Fibroblast of mammary gland (primary cell): ENCODE results near the gene GNG11.
"Not testable (repeated sequence)": the region's sequence is repeated elsewhere in the genome, so short reads cannot be mapped to it uniquely, and the experiment has no call there.

ENCODE experiments used
- DNase-seq: peaks from one replicate; pipeline ENCODE4 v3.0.0-alpha.2; 2010; ENCODE audit warnings: low read depth
- H3K4me3 ChIP-seq: 2 replicates; pipeline ENCODE4 v1.5.1; 2011; ENCODE audit warnings: low read depth, mild to moderate bottlenecking, low read length, moderate library complexity; ENCODE audit not compliant: control insufficient read depth
- TF ChIP-seq, protein P1 (sequence below): conservative IDR thresholded peaks from 2 replicates; pipeline ENCODE4 v1.5.1; 2011; ENCODE audit warnings: low read depth, low read length, inconsistent platforms; ENCODE audit not compliant: control insufficient read depth, insufficient read depth

The GNG11 gene

DNA sequence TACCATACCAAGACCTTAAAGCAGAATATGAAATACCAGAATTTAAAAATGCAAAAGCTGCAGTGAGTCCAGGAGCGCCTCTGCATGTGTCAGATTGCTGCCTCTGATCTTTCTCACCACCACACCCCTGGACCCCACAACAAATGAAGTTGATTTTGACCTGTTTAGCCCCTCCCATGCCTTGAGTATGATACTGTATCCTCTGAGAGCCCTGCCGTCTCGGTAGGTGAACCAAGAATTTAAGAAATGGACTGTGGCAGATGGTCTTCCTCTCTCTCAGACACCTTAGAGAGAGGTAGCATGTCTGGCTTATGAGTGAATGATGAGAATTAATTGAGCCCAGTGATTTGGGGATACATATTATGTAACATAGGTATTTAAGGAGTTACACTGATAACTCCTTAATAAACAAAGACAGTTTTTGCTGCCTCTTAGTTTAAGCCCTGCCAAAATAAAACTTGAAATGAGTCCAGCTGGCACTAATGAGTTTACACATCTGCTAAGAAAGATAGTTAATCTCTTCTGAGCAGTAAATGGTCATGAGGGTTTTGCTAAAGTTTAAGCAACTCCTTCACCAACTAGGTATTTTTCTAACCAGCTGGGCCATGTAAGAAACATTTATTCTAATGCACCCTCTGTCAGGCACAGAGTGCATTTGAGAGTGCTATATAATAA, 26.4 kb upstream of the GNG11 start:
- TF ChIP-seq, protein P1, sequence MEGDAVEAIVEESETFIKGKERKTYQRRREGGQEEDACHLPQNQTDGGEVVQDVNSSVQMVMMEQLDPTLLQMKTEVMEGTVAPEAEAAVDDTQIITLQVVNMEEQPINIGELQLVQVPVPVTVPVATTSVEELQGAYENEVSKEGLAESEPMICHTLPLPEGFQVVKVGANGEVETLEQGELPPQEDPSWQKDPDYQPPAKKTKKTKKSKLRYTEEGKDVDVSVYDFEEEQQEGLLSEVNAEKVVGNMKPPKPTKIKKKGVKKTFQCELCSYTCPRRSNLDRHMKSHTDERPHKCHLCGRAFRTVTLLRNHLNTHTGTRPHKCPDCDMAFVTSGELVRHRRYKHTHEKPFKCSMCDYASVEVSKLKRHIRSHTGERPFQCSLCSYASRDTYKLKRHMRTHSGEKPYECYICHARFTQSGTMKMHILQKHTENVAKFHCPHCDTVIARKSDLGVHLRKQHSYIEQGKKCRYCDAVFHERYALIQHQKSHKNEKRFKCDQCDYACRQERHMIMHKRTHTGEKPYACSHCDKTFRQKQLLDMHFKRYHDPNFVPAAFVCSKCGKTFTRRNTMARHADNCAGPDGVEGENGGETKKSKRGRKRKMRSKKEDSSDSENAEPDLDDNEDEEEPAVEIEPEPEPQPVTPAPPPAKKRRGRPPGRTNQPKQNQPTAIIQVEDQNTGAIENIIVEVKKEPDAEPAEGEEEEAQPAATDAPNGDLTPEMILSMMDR = no peak
- DNase-seq = peak; percentile 43
- no peak overlapping the region for H3K4me3 ChIP-seq

DNA sequence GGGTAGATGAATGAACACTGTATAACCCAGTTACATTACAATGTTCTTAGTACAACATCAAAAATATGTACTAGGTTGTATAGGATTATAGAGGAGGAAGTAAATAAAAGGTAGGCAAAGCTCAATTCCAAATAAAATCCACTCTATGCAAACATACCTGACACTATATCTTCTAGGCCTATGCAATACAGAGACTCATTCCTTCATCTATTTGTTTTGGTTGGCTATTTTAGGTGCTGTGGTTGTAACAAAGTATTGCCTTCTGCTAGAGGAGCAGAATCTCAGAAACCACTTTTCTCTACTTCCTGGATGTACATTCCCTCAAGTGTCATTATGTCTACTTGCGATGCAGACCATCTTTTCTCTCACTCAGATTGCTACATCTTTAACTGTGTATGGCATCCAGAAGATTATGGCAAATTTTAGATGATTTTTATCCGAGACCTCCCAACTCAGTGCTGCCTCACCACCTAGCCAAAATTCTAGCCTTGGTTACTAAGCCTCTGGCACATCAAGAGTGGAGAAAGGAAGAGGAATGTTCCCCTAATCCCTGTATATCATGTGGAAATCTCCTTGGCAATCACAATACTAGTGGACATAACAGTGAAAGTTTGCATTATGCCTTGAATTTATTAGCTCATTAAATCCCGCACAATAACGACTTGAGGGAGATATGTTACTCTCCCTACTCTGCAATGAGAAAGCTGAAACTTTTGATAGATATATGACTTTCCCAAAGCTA, 25.5 kb upstream of the GNG11 start:
- DNase-seq = no peak
- TF ChIP-seq, protein P1 = no peak
- H3K4me3 ChIP-seq = no peak overlapping the region

DNA sequence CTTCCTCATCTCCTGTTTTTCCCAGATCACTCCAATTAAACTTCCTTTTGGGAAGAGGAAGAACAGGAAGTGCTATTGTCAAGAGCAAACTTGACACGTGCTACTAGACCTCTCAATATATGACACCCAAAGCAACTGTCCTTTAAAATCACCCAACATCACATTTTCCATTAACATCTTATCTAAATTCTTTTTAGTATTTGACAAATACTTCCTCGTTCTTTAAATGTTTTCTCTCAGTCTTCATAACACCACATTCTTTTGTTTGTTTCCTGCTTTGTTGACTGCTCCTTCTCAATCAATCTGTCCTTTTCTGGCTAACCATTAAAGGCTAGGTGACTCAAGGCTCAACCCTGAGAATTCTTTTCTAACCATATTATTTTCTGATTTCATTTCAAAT, 23.9 kb upstream of the GNG11 start:
- TF ChIP-seq, protein P1 = no peak
- DNase-seq = no peak
- H3K4me3 ChIP-seq = no peak overlapping the region

DNA sequence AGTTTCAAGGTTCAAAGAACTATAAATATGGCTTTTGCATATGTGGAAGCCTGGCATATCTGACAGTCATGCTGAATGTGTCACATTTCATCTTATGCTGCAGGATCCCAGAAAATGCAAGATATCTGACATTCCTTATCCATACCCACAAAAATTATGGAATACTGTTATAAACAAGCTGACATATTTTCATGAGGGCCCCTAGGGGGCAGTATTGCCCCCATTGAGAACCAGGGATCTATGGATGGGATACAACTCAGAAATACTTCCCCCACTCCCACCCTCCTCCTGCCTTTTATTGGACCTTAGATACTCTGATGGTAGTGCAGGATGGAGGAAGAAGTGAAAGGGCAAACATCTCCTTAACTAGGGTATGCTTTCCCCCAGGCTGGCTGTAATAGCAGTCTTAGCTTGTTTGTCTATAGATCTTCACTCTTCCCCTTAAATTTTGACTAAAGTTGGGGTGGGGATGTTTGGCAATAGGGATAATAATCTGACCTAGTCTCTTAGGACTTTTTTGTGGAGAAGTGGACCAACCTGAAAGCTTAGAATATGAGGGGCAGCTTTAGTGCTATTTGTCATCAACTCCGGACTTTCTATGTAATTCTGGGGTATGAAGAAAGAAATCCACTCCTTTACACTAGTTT, 18.6 kb upstream of the GNG11 start:
- peak; percentile 74 for DNase-seq

DNA sequence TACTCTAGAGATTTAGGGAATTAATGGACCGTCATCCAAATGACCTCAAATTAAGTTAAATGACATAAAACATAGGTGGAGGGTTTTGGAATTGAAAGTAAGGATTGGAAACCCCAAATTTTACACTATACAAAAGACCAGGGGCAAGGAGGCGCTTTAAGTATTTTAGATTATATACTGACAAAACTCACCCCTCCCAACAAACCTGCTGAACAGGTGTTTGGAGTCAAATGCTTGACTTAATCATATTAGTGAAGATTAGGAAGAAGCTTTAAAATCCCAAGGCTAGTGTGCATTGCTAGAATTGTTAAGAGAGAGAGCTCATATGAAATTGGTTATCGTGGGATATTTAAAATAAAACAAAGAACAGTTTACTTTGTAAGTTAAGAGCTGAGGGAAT, 15.3 kb upstream of the GNG11 start, which contains the start of gene GNGT1:
GNGT1 (plus strand) TSS at position 301 of the 400 bp plus-strand sequence. CDS start 180 bp downstream, outside the sequence.
- no peak within 1 kb of the TSS for H3K4me3 ChIP-seq
- TF ChIP-seq, protein P1 = no peak
- no peak for DNase-seq

More for the DNA sequence above, 18.6 kb upstream of the GNG11 start:
- H3K4me3 ChIP-seq = no peak overlapping the region
- TF ChIP-seq, protein P1 = peak; percentile 92

DNA sequence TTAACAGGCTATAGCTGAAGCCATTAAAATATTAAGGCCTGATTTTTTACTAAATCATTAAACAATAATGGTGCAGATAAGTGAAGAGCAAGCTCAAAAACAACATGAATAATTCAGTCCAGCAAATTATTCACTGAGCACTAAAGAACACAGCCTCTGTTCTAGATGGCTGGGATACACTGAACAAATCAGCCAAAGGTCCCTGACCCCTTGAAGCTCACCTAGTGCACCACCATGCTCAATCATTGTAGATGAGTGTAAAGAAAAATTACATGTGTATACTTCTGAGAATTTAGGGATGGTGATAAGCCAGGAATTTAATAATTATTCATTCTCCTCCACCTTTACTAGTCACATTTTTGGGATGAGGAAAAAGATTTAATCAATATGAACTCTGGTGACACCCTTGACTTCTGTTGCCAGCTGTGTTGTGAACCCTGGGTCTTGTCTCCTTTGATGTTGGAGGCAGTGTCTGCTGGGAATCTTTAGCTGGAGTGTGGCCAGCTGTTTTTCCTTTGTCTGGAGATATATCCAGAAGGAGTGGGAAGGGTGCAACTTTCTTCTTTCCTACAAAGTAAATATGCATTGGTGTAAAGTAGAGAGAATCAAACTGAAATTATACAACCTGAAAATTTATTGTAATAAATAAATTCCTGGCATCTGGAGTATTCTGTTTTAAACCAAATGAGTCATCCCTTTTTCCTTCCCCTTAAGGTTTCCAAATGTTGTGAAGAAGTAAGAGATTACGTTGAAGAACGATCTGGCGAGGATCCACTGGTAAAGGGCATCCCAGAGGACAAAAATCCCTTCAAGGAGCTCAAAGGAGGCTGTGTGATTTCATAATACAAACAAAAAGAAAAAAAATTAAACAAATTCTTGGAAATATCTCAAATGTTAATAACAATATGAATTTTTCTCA, 11.2 kb upstream of the GNG11 start:
- TF ChIP-seq, protein P1 = no peak
- peak; percentile 91 for DNase-seq
- no peak overlapping the region for H3K4me3 ChIP-seq

DNA sequence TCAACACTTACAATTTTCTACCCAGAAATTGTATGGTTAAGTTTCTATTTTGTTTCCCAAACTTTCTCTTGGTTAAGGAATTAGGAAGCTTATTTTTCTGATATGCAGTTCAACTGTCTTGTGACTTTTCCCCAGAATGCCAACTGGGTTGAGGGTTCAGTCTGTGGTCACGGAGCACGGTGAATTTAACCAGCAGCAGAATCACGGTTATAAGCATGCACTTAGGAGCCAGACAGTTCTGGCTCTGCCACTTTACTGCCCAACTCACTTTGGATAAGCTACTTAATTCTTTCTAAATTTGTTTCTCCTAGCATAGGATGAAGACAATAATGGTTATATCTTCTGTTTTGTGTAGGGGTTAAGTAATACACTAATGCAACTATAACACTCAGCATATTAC, 10.3 kb upstream of the GNG11 start:
- DNase-seq = not testable (repeated sequence)

DNA sequence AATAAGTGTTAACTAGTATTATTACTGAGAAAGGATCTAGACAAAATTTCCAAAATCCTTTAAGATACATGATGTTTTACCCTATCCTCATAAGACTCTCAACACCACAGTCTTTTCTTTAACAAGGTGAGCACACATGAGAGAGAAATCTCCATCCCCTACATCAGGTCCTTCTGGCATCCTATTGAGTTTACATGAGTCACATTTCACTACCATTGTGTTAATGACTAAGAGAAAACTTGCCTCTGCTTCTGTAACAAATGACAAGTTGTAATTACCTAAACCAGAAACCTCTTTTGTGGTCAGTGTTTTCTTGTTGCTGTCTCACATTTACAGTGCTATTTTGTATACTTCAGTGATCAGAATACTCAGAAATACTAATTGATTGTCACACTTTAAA, 9.9 kb upstream of the GNG11 start:
- DNase-seq = peak; percentile 28
- not testable (repeated sequence) for H3K4me3 ChIP-seq

More for the DNA sequence above, 10.3 kb upstream of the GNG11 start:
- not testable (repeated sequence) for H3K4me3 ChIP-seq
